Bronchial epithelial cell (primary cell): Measurements from ENCODE around the gene REXO2. TPM values are rescaled to one million over a fixed set of nuclear protein-coding genes. Genes with fewer than 3 reads are reported as not detected.

Experiments
- DNase-seq: peaks from one replicate; pipeline ENCODE4 v3.0.0-alpha.2; 2010; ENCODE audit warnings: low read depth
- FAIRE-seq: peaks from 2 replicates; lab custom pipeline; 2011; peaks lifted over from hg19 to GRCh38; lab: Jason Lieb, UNC
- H3K27me3 ChIP-seq: 2 replicates; pipeline ENCODE4 v1.5.1; 2011; ENCODE audit warnings: low read length; ENCODE audit not compliant: control insufficient read depth, insufficient read depth
- H3K36me3 ChIP-seq: 2 replicates; pipeline ENCODE4 v1.5.1; 2011; ENCODE audit warnings: low read length; ENCODE audit not compliant: control insufficient read depth, insufficient read depth
- H3K4me3 ChIP-seq: 2 replicates; pipeline ENCODE4 v1.5.1; 2011; ENCODE audit warnings: mild to moderate bottlenecking, low read depth, low read length, control low read depth
- total RNA-seq: library from RNA; depleted of rRNA; stranded (reverse); fragments of >200 nt; gene quantifications from 2 replicates; pipeline ENCODE4 v1.2.1, GENCODE V29; 2014
- TF ChIP-seq, protein P1 (sequence below): IDR thresholded peaks from 2 replicates; pipeline ENCODE4 v1.5.1; 2011; ENCODE audit warnings: mild to moderate bottlenecking, moderate library complexity, low read length, control low read depth, inconsistent platforms; ENCODE audit not compliant: insufficient read depth, severe bottlenecking

REXO2 gene
- total RNA-seq, 1 donor from 2014 or later: 160 TPM

DNA sequence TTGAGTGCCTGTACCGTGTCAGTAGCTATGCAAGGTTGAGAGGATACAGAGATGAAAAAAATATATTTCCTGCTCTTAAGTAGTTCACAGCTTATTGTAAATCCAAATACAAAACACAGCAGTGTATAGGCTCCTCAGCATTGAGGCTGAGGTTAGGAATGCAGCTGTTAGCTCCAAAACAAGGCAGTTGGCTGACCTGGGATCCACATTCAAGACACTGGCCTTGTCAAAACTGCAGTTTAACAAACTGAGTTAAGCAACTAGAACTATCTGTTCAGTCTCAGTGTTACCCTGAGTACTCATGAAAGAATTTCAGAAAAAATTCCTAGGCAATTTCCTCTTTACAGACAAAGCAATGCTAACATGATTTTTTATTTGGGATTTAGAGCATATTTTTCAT, 42.8 kb downstream of the REXO2 start:
- Histone ChIP-seq H3K4me3 (no peak overlapping the region), H3K36me3 (no peaks in the 10 kb centered on the region), H3K27me3 (no peaks in the 10 kb centered on the region)
- TF ChIP-seq, protein P1, sequence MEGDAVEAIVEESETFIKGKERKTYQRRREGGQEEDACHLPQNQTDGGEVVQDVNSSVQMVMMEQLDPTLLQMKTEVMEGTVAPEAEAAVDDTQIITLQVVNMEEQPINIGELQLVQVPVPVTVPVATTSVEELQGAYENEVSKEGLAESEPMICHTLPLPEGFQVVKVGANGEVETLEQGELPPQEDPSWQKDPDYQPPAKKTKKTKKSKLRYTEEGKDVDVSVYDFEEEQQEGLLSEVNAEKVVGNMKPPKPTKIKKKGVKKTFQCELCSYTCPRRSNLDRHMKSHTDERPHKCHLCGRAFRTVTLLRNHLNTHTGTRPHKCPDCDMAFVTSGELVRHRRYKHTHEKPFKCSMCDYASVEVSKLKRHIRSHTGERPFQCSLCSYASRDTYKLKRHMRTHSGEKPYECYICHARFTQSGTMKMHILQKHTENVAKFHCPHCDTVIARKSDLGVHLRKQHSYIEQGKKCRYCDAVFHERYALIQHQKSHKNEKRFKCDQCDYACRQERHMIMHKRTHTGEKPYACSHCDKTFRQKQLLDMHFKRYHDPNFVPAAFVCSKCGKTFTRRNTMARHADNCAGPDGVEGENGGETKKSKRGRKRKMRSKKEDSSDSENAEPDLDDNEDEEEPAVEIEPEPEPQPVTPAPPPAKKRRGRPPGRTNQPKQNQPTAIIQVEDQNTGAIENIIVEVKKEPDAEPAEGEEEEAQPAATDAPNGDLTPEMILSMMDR: no peak
- FAIRE-seq: no peak
- DNase-seq: no peak

DNA sequence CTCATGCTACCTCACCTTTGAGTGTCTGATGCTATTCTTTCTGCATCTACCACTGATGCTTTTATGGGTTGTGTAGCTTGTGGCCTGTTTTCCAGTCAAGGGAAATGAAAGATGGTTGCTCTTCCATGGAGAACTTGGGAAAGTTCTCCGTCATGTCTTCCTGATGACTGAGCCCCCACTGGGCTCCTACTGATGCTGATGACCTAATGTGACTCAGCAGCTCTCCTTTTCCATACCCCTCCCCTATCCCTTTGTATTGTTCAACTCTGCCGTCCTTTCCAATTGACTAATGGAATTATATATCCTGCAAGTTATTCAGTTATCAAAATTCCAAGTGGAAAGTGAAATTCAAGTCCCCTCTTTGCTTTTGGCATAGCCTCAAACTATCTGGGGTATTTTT, 44.7 kb downstream of the REXO2 start:
- no peaks in the 10 kb centered on the region for H3K36me3 ChIP-seq
- TF ChIP-seq, protein P1: no peak
- DNase-seq (no peak), FAIRE-seq (no peak)
- H3K4me3 ChIP-seq: no peak overlapping the region
- no peaks in the 10 kb centered on the region for H3K27me3 ChIP-seq

DNA sequence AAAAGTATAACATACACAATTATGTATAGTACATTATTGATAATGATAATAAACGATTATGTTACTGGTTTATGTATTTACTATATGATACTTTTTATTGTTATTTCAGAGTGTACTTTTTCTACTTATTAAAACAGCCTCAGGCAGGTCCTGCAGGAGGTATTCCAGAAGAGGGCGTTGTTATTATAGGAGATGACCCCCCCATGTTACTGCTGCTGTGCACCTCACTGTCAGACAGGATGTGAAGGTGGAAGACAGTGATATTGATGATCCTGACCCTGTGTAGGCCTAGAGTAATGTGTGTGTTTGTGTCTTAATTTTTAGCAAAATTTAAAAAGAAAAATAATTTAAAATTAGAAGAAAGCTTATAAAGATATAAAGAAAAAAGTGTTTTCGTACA, 57.6 kb downstream of the REXO2 start:
- Histone ChIP-seq H3K4me3 (no peak overlapping the region), H3K36me3 (no peaks in the 10 kb centered on the region), H3K27me3 (no peaks in the 10 kb centered on the region)
- TF ChIP-seq, protein P1: no peak
- FAIRE-seq (no peak), DNase-seq (no peak)

DNA sequence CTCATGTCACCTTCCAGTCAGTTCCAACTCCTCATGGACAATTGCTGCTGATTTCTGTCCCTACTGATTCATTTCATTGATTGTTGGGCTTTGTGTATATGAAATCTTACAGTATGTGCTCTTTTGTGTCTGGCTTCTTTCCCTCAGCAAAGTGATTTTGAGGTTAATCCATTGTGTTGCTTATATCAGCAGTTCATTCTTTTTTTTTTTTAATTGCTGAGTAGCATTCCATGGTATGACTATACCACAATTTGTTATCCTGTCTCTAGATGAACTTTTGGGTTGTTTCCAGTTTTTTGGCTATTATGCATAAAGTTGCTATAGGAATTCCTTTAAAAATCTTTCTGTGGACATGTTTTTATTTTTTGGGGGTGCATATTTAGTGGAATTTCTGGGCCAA, 60.5 kb downstream of the REXO2 start:
- DNase-seq (no peak), FAIRE-seq (no peak)
- TF ChIP-seq, protein P1: no peak
- Histone ChIP-seq H3K36me3 (no peaks in the 10 kb centered on the region), H3K4me3 (no peak overlapping the region), H3K27me3 (no peaks in the 10 kb centered on the region)

Other genes starting within 250 kb of the REXO2 start
- 0.38 and 11.6 TPM in 2 replicates for gene NNMT, start 143.1 kb upstream of the REXO2 start, total RNA-seq
- gene C11orf71, start 39.0 kb upstream of the REXO2 start, total RNA-seq: 2.1 and 3.5 TPM in 2 replicates
- gene RBM7, start 38.8 kb upstream of the REXO2 start, total RNA-seq: 36.4 and 37.9 TPM in 2 replicates
- gene NXPE1, start 120.4 kb downstream of the REXO2 start, total RNA-seq: not detected in 2 replicates
- not detected in 2 replicates for gene NXPE4, start 156.3 kb downstream of the REXO2 start, total RNA-seq
- not detected in 2 replicates for gene NXPE2, start 239.1 kb downstream of the REXO2 start, total RNA-seq